HG03196 (cell line): ENCODE data around the gene KIF5A.
"Not testable (repeated sequence)": the region's sequence is repeated elsewhere in the genome, so short reads cannot be mapped to it uniquely, and the experiment has no call there.

Experiments used
- ATAC-seq: cut with Tn5 transposase; IDR thresholded peaks from one replicate; pipeline ENCODE4 v1.9.1; 2021; ENCODE audit not compliant: unreplicated experiment

KIF5A gene

DNA sequence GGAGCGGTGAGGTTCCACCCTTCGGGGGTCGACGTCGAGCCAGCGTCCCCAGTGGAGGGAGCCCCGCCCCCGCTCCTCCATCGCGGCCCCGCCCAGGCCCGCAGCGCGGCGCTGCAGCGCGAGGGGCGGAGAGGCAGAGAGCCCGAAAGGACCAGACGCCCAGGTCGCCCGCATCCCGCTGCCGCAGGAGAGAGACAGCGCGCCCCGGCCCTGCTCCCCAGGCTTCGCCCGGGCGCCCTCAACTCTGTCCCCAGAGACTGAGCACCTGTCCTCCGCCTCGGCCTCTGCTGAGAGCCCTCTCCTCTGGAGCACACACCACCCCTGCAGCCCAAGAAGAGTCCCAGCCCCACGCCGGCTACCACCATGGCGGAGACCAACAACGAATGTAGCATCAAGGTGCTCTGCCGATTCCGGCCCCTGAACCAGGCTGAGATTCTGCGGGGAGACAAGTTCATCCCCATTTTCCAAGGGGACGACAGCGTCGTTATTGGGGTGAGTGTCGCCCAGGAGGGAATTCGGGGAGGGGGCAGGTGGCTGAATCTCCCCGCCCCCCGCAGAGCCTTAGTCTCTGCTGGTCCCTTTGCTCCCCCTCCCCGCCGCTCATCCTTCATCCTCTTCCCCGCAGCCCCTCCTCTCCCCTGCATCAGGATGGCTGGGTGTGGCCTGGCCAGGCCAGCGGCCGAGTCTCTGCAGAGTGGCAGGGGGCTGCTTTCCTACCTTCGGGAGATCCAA, at the start of gene KIF5A:
Gene KIF5A (plus strand): TSS at position 136 of the 732 bp plus-strand sequence. CDS start 228 bp downstream, at position 364.
- ATAC-seq, result no peak

DNA sequence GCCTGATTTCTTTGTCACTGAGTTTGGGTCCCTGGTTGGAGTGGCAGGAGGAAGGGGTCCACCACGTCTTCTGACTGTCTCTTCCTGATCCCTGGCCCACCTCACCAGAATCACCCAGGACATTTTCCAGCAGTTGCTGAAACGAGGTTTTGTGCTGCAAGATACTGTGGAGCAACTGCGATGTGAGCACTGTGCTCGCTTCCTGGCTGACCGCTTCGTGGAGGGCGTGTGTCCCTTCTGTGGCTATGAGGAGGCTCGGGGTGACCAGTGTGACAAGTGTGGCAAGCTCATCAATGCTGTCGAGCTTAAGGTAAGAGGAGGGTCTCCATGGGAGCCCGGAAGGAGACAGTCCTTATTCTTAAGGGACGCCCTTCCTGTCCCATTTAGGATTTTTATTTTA, 49.6 kb upstream of the KIF5A start:
- ATAC-seq, result no peak

DNA sequence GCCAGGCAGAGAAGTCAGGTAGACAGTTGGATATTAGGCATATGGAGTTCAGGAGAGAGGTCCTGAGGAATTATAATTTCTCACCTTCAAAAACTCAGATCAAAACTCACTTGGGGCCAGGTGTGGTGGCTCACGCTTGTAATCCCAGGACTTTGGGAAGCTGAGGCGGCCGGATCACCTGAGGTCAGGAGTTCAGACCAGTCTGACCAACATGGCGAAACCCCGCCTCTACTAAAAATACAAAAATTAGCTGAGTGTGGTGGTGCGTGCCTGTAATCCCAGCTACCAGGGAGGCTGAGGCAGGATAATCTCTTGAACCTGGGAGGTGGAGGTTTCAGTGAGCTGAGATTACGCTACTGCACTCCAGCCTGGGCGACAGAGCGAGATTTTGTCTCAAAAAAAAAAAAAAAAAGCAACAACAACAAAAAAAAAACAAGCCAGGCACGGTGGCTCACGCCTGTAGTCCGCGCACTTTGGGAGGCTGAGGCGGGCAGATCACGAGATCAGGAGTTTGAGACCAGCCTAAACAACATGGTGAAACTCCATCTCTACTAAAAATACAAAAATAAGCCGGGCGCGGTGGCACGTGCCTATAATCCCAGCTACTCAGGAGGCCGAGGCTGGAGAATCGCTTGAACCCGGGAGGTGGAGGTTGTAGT, 47.4 kb upstream of the KIF5A start:
- not testable (repeated sequence) for ATAC-seq

DNA sequence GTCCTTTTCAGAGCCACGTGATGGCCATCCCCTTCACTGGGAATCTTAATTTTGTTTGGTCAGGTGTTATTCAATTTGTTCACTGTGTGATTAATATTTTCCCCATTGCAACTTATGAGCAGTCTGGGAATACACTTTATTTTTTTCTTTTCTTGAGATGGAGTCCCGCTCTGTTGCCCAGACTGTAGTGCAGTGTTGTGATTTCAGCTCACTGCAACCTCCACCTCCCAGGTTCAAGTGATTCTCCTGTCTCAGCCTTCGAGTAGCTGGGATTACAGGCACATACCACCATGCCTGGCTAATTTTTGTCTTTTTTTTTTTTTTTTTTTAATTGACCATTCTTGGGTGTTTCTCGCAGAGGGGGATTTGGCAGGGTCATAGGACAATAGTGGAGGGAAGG, 43.3 kb upstream of the KIF5A start:
- not testable (repeated sequence) for ATAC-seq

DNA sequence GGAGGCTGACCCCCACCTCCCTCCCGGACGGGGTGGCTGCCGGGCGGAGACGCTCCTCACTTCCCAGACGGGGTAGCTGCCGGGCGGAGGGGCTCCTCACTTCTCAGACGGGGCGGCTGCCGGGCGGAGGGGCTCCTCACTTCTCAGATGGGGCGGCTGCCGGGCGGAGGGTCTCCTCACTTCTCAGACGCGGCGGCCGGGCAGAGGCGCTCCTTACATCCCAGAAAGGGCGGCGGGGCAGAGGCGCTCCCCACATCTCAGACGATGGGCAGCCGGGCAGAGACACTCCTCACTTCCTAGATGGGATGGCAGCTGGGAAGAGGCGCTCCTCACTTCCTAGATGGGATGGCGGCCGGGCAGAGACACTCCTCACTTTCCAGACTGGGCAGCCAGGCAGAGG, 42.0 kb upstream of the KIF5A start:
- not testable (repeated sequence) for ATAC-seq

DNA sequence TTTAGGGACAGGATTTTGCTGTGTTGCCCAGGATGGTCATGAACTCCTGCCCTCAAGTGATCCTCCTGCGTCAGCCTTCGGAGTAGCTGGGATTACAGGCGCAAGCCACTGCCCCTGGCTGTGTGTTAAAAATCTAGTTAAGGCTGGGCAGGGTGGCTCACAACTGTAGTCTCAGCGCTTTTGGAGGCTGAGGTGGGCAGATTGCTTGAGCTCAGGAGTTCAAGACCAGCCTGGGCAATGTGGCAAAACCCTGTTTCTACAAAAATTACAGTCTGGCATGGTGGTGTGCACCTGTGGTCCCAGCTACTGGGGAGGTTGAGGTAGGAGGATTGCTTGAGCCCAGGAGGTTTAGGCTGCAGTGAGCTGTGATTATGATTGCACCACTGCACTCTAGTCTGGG, 38.7 kb upstream of the KIF5A start:
- no peak for ATAC-seq

GRCh38 chr12:57511588-57512325, 38.1 kb upstream of the KIF5A start:
- ATAC-seq, result no peak

DNA sequence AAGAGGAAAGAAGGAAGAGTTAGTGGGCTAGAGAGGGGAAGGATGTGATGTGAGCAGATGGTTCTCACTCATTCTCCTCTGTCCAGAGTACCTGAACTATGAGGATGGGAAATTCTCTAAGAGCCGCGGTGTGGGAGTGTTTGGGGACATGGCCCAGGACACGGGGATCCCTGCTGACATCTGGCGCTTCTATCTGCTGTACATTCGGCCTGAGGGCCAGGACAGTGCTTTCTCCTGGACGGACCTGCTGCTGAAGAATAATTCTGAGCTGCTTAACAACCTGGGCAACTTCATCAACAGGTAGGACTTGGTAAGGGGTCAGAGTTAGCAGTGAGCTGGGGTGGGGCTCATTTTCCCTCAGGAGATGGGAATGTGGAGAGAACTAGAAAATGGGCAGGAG, 37.2 kb upstream of the KIF5A start:
- ATAC-seq, result no peak

DNA sequence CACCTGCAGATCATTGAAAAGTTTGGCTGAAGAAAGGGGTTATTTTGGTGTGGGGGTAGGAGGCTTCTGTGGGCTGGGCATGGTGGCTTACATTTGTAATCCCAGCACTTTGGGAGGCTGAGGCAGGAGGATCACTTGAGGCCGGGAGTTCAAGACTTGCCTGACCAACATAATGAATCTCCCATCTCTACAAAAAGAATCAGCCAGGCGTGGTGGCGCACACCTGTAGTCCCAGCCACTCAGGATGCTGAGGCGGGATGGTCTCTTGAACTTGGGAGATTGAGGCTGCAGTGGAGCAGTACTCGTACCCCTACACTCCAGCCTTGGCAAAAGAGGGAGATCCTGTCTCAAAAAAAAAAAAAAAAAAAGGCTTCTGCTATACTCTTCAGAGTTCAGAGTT, 36.6 kb upstream of the KIF5A start:
- ATAC-seq, result no peak

GRCh38 chr12:57513677-57514076, 36.2 kb upstream of the KIF5A start:
- ATAC-seq, result not testable (repeated sequence)

DNA sequence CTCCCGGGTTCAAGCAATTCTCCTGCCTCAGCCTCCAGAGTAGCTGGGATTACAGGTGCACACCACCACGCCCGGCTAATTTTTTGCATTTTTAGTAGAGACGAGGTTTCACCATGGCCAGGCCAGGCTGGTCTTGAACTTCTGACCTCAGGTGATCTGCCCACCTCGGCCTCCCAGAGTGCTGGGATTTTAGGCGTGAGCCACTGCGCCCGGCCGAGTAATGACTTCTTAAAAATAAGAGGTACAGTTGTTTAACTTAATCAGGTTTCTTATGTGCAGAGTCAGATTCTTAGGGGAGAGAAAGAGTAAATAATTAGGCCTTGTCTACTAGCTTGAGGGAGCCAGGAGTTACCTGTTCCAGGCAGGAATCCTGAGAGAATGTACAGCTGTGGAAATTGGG, 35.6 kb upstream of the KIF5A start:
- ATAC-seq, result not testable (repeated sequence)

- ATAC-seq, result no peak
These were observed 35.0 kb upstream of the KIF5A start for GRCh38 chr12:57514720-57515407.

- ATAC-seq, result no peak
These were observed 34.4 kb upstream of the KIF5A start for GRCh38 chr12:57515408-57515933.

- no peak for ATAC-seq
These were observed 33.8 kb upstream of the KIF5A start for GRCh38 chr12:57515934-57516541.

DNA sequence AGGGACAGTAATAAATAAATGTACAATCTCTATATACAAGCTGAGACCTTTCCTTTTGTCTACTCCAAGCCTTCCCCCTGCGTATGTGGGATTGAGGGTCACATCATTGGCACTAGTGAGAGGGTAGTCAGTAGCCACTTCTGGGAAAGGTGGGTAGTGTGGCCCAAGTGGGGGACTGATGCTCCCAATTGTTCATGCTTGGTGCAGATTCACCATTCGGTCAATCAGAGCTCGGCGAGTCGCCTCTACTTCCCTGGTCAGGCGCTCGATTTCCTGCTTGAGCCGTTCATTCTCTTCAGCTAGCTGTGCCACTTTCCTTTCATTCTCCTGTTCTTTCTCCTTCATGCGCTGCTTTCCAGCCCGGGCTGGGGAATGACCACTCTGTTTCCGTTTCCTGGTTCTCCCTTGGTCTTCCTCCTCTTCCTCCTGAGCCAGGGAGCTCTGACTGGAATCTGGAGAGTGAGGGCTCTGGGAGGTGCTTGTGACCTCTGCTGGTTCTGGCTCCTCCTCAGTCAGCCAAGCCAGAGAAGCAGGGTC, 33.2 kb upstream of the KIF5A start:
- no peak for ATAC-seq

DNA sequence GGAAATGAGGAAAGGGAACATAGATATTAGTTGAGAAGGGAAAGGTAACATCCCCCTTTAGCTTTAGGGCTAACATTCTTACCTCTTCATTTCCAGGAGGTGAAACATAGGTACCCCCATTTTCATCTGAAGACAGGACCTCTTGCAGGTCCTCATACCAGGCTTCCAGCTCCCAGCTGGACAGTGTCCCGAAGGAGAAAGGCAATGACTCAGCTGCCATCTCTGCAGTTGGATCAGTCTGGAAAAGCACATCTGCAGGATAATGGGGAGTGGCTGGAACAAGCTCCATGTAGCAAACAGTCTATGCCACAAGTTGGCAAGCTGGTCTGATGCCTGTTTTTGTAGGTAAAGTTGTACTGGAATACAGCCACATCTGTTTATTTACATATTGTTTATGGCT, 32.7 kb upstream of the KIF5A start:
- ATAC-seq, result no peak

DNA sequence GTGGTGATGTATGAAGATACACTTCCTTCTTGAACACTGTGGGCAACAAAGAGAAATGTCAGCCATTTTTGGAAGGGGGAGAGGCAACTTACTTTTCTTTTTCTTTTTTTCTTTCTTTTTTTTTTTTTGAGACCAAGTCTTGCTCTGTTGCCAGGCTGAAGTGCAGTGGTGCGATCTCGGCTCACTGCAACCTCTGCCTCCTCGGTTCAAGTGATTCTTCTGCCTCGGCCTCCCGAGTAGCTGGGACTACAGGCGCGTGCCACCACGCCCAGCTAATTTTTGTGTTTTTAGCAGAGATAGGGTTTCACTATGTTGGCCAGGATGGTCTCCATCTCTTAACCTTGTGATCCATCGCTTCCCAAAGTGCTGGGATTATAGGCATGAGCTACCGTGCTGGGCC, 32.1 kb upstream of the KIF5A start:
- ATAC-seq, result not testable (repeated sequence)

DNA sequence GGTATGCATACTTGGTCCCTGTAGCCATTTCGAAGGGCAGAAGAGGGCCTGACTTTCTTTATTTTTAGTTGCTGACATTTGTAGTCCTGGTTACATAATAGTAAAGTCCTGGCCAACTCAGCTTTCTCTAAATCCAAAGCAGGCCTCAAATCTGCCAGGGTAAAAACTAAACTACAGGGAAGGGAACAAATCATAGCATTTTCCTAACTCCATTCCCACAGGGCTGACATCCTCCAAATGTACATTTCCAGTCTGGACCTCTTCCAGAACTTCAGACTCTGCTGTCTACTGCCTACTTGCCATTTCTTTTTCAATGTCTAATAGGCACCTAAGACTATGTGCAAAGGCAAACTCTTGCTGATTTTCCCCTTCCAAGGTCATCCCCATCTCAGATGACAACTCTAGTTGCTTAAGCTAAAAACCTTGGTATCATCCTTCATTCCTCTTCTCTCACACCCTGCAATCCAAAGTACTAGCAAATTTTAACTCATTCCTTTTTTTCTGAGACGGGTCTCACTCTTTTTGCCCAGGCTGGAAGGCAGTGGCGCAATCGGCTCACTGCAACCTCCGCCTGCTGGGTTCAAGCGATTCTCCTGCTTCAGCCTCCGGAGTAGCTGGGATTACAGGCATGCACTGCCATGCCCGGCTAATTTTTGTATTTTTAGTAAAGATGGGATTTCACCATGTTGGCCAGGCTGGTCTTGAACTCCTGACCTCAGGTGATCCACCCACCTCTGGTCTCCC, 31.5 kb upstream of the KIF5A start:
- ATAC-seq, result no peak

GRCh38 chr12:57518920-57519795, 30.7 kb upstream of the KIF5A start:
- no peak for ATAC-seq
